A549 (cell line): Measurements from ENCODE around the gene COX6B1.

Source experiments
- CBX2 ChIP-seq: fragments of 200-600 bp; sonication (generic); IDR thresholded peaks from 2 replicates; pipeline ENCODE4 v1.6.1; 2016; ENCODE audit warnings: low read depth, mild to moderate bottlenecking, borderline replicate concordance
- EHF ChIP-seq: fragments of 250-450 bp; sonication (Bioruptor Pico); IDR thresholded peaks from 2 replicates; pipeline ENCODE4 v1.5.0; 2020; ENCODE audit warnings: mild to moderate bottlenecking
- EP300 ChIP-seq, 2 experiments: fragments of >200 bp; sonication (Bioruptor Twin); formaldehyde crosslinking; IDR thresholded peaks; 2 replicates in 1 of 2; 3 replicates in 1 of 2; pipeline ENCODE4 v1.6.1; 2016 to 2017
- POLR2A ChIP-seq: IDR thresholded peaks from 2 replicates; pipeline ENCODE4 v1.6.1; 2012; ENCODE audit warnings: mild to moderate bottlenecking, low read length
- TF ChIP-seq, protein P1 (sequence below): fragments of >200 bp; sonication (Bioruptor Twin); formaldehyde crosslinking; IDR thresholded peaks from 3 replicates; pipeline ENCODE4 v1.5.1; 2016

DNA sequence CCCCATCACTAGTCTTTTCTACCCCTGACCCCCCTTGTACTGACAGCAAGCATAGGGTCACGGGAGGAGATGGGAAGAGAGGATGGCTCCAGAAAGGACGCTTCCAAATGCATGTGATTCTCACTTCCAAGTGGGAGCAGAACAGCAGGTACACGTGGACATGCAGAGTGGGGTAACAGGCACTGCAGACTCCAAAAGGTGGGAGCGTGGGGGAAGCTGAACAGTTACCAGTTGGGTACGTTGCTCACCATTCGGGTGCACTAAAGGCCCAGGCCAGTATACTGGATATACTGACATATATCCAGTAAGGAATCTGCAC, 8.8 kb upstream of the COX6B1 start:
- TF ChIP-seq, protein P1, sequence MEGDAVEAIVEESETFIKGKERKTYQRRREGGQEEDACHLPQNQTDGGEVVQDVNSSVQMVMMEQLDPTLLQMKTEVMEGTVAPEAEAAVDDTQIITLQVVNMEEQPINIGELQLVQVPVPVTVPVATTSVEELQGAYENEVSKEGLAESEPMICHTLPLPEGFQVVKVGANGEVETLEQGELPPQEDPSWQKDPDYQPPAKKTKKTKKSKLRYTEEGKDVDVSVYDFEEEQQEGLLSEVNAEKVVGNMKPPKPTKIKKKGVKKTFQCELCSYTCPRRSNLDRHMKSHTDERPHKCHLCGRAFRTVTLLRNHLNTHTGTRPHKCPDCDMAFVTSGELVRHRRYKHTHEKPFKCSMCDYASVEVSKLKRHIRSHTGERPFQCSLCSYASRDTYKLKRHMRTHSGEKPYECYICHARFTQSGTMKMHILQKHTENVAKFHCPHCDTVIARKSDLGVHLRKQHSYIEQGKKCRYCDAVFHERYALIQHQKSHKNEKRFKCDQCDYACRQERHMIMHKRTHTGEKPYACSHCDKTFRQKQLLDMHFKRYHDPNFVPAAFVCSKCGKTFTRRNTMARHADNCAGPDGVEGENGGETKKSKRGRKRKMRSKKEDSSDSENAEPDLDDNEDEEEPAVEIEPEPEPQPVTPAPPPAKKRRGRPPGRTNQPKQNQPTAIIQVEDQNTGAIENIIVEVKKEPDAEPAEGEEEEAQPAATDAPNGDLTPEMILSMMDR: no peak
- TF ChIP-seq POLR2A (no peak), CBX2 (no peak), EHF (CRISPR knock-in tag) (no peak), EP300 (IDR thresholded peaks at IDR 0.05) (no peak)
